ENCODE measurements around the gene TTLL11.
A peak's percentile ranks its signal among the peaks of the same experiment; 100 is the strongest.

The TTLL11 gene

GRCh38 chr9:121863955-121864354 lies 229.2 kb downstream of the TTLL11 start:
- Histone ChIP-seq H3K4me3 (ENCODE audit: low read length) (no peak overlapping the region), H3K27me3 (ENCODE audit: control insufficient read depth, low read length) (no peaks in the 10 kb centered on the region), H3K4me1 (ENCODE audit: control insufficient read depth, low read length) (peaks cover 5% of the 10 kb centered on the region), H3F3A (ENCODE audit: control insufficient read depth, insufficient read depth) (no peaks in the 10 kb centered on the region), H3K36me3 (ENCODE audit: control insufficient read depth, low read length) (no peaks in the 10 kb centered on the region), H3K79me2 (ENCODE audit: control insufficient read depth, low read length) (no peaks in the 10 kb centered on the region), H4K20me1 (ENCODE audit: control insufficient read depth, insufficient read depth, low read depth, low read length) (no peaks in the 10 kb centered on the region), H3K9me3 (ENCODE audit: control insufficient read depth, insufficient read depth, low read length) (no peaks in the 10 kb centered on the region), H3K9me2 (replicated peaks; ENCODE audit: control insufficient read depth, low read length) (no peaks in the 10 kb centered on the region), H3K27ac (ENCODE audit: low read depth, low read length) (no peak overlapping the region), H3K4me2 (ENCODE audit: low read length) (no peak overlapping the region)
- no peak for TF ChIP-seq EZH2phosphoT487 (IDR thresholded peaks at IDR 0.05; ENCODE audit: borderline replicate concordance, low read length)
- no peak for TF ChIP-seq CTCF (IDR thresholded peaks at IDR 0.05; ENCODE audit: low read depth, low read length, poor library complexity, severe bottlenecking)

- Histone ChIP-seq H3F3A (ENCODE audit: control insufficient read depth, insufficient read depth) (no peaks in the 10 kb centered on the region), H3K9me3 (ENCODE audit: control insufficient read depth, insufficient read depth, low read length) (no peaks in the 10 kb centered on the region), H3K27ac (ENCODE audit: low read depth, low read length) (no peak overlapping the region), H4K20me1 (ENCODE audit: control insufficient read depth, insufficient read depth, low read depth, low read length) (no peaks in the 10 kb centered on the region), H3K4me1 (ENCODE audit: control insufficient read depth, low read length) (peaks cover 8% of the 10 kb centered on the region), H3K9me2 (replicated peaks; ENCODE audit: control insufficient read depth, low read length) (no peaks in the 10 kb centered on the region), H3K27me3 (ENCODE audit: control insufficient read depth, low read length) (no peaks in the 10 kb centered on the region), H3K4me2 (ENCODE audit: low read length) (no peak overlapping the region), H3K36me3 (ENCODE audit: control insufficient read depth, low read length) (no peaks in the 10 kb centered on the region), H3K4me3 (ENCODE audit: low read length) (no peak overlapping the region), H3K79me2 (ENCODE audit: control insufficient read depth, low read length) (no peaks in the 10 kb centered on the region)
- TF ChIP-seq CTCF (IDR thresholded peaks at IDR 0.05; ENCODE audit: low read depth, low read length, poor library complexity, severe bottlenecking) (no peak), EZH2phosphoT487 (IDR thresholded peaks at IDR 0.05; ENCODE audit: borderline replicate concordance, low read length) (no peak)
These were observed 230.5 kb downstream of the TTLL11 start for GRCh38 chr9:121862371-121863332.

- no peak for TF ChIP-seq EZH2phosphoT487 (IDR thresholded peaks at IDR 0.05; ENCODE audit: borderline replicate concordance, low read length)
- peak; percentile 58 for TF ChIP-seq CTCF (IDR thresholded peaks at IDR 0.05; ENCODE audit: low read depth, low read length, poor library complexity, severe bottlenecking)
- H3K36me3 ChIP-seq (ENCODE audit: control insufficient read depth, low read length): no peaks in the 10 kb centered on the region
- no peaks in the 10 kb centered on the region for H3K9me2 ChIP-seq (replicated peaks; ENCODE audit: control insufficient read depth, low read length)
- no peak overlapping the region for H3K27ac ChIP-seq (ENCODE audit: low read depth, low read length)
- no peaks in the 10 kb centered on the region for H4K20me1 ChIP-seq (ENCODE audit: control insufficient read depth, insufficient read depth, low read depth, low read length)
- H3K4me2 ChIP-seq (ENCODE audit: low read length): no peak overlapping the region
- H3K4me1 ChIP-seq (ENCODE audit: control insufficient read depth, low read length): peaks cover 8% of the 10 kb centered on the region
- H3K9me3 ChIP-seq (ENCODE audit: control insufficient read depth, insufficient read depth, low read length): no peaks in the 10 kb centered on the region
- no peaks in the 10 kb centered on the region for H3F3A ChIP-seq (ENCODE audit: control insufficient read depth, insufficient read depth)
- H3K79me2 ChIP-seq (ENCODE audit: control insufficient read depth, low read length): no peaks in the 10 kb centered on the region
- no peaks in the 10 kb centered on the region for H3K27me3 ChIP-seq (ENCODE audit: control insufficient read depth, low read length)
- H3K4me3 ChIP-seq (ENCODE audit: low read length): no peak overlapping the region
These were observed 231.5 kb downstream of the TTLL11 start for GRCh38 chr9:121861501-121862180.

Measured in DOHH2 (cell line).